Kidney capillary endothelial cell (primary cell): ENCODE results near the gene CD300LD.

Source experiments
- DNase-seq: peaks from one replicate; pipeline ENCODE4 v3.0.0-alpha.2; 2018; ENCODE audit warnings: low spot score

CD300LD gene

GRCh38 chr17:74543891-74544760 lies 48.0 kb downstream of the CD300LD start:
- no peak for DNase-seq

- DNase-seq: no peak
These were observed 48.7 kb downstream of the CD300LD start for GRCh38 chr17:74543406-74543805.

- no peak for DNase-seq
These were observed 49.2 kb downstream of the CD300LD start for GRCh38 chr17:74542727-74543383.

GRCh38 chr17:74542166-74542565 lies 49.9 kb downstream of the CD300LD start:
- DNase-seq: no peak

DNA sequence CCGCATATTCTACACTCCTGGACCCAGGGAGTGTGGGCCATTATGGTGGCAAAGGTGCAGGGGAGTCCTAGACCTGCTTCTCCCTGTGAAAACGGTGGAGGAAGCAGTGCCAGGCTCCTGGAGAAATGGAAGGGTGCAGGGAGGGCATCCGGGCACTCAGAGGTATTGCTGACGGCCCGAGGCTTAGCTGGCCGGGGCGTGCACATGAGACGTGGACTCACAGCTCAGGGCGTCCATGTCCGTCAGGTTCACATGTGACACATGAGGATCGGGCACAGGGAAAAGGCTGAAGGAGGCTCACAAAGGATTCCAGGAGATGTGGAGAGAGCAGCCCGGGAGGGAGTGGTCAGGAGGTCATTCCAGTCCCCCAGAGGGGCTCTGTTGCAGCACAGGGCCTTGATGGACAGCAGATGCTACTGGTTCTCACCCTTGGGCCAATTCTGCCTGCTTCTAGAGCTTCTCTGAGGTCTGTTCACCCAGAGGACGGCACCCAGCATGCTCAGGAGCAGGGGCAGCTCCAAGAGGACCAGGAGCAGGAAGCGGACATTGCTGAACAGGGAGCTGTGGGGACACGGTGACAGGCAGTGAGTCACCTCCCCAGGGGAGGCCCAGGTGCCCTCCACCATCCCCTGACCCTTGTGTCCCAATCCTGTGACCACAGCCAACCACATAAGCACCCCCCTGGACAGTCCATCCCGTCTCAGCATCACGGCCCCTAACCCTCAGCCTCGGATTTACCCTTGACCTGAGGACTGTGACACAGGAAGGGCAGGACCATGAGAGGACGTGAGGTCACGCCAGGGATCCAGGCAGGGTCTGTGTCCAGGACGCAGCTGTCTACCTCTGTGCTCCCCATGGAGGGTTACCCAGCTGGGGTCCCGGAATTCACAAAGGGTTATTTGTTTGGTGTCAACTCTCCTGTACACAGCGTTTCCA lies 50.6 kb downstream of the CD300LD start:
- no peak for DNase-seq

DNA sequence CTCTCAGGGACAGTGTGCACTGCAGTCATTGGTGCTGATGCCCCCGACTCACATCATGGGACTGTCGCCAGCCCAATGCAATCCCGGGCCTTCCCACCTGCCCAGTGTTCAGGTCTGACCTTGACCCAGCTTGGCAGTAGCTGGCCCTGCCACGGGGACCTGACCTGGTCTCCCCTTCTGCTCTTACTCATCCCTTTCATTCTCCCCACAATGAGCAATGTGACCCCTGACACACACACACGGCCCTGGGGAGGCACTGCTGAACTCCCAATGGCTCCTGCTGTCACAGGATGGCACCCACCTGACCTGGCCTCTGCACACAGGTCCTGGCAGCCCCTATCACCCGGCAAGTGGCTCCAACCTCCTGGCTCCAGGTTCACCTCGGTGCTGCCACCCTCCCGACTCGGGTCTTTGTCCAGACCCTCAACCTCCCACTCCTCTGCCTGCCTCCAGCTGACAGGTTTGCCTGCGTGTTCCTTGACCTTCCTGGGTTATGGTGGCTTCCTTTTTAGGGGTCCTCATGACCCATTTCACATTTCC lies 52.7 kb downstream of the CD300LD start:
- no peak for DNase-seq

- no peak for DNase-seq
These were observed 55.2 kb downstream of the CD300LD start for GRCh38 chr17:74536890-74537289.

DNA sequence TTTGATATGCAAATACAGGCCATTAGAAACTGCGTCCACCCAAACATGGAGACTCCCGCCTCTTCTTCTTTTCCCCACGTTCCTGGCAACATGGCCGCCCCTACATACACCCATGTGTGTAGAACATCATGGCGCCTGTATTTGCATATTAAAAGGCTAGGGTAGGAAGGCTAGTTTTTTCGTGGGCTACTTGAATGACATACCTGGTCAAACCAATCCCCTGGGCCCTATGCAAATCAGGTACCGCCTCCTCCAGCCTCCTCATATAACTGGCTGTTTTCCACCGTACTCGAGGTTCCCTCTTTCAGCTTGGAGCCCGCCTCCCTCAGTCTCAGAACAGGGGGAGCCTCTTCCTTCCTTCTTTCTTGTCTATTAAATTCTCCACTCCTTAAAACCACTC lies 60.0 kb downstream of the CD300LD start:
- DNase-seq: no peak

DNA sequence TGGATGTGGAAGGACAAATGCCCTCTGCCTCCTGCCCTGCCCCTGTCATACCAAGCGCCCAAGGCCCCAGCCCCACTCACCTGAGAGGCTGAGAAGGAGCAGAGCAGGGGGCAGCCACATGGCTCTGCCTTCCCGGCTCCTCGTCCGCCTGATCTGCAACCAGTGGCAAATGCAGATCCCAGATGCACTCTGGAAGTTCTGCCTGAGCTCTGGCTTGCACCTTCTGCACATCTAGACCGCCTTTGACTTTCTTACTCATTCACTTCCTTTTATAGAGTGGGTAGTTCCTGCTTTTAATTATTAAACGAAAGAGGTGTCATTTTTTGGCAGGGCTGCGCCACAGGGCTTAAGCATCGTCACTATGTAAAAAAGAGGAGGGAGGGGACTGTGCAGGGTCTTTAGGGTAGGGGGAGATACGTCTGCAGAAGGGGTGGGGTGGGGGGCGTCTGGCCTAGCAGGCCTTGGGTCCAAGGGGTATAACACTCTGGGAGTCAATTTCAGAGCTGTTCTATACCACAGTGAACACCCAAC lies 60.8 kb downstream of the CD300LD start, which contains the start of gene CD300LB:
Gene CD300LB (minus strand): TSS at position 245 of the 531 bp plus-strand sequence. CDS start 125 bp downstream, at position 120.
- no peak for DNase-seq

DNA sequence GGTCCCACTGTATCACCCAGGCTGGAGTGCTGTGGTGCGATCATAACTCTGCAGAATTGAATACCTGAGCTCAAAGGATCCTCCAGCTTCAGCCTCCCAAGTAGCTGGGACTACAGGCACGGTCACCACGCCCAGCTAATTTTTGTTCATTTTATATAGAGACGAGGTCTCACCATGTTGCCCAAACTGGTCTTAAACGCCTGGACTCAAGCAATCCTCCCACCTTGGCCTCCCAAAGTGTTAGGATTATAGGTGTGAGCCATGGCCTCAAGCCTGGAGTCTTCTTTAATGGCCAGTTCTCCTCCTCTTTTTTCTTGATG lies 61.3 kb downstream of the CD300LD start:
- no peak for DNase-seq
